Neuronal stem cell (in vitro differentiated cells): ENCODE data around the gene SLC12A7.

Experiments used
- DNase-seq: peaks from one replicate; pipeline ENCODE4 v3.0.0-alpha.2; 2013; ENCODE audit warnings: low spot score
- H2AFZ ChIP-seq: one replicate; pipeline ENCODE4 v1.6.1; 2013; ENCODE audit warnings: mild to moderate bottlenecking, low read length, inconsistent platforms
- H2AK5ac ChIP-seq: 2 replicates; pipeline ENCODE4 v1.6.1; 2013; ENCODE audit warnings: low read depth, mild to moderate bottlenecking, inconsistent platforms, low read length, moderate library complexity, mixed read lengths
- H2BK120ac ChIP-seq: 2 replicates; pipeline ENCODE4 v1.6.1; 2013; ENCODE audit warnings: low read depth, mild to moderate bottlenecking, inconsistent platforms, low read length, moderate library complexity, mixed read lengths
- H2BK12ac ChIP-seq: one replicate; pipeline ENCODE4 v1.6.1; 2013; ENCODE audit warnings: low read length, inconsistent platforms
- H2BK15ac ChIP-seq: 2 replicates; pipeline ENCODE4 v1.6.1; 2013; ENCODE audit warnings: mild to moderate bottlenecking, low read length, inconsistent platforms, mixed read lengths
- H2BK5ac ChIP-seq: one replicate; pipeline ENCODE4 v1.6.1; 2013; ENCODE audit warnings: inconsistent platforms, mild to moderate bottlenecking, low read length, moderate library complexity
- H3K14ac ChIP-seq: one replicate; pipeline ENCODE4 v1.6.1; 2013; ENCODE audit warnings: low read length, inconsistent platforms
- H3K18ac ChIP-seq: 2 replicates; pipeline ENCODE4 v1.6.1; 2013; ENCODE audit warnings: low read length, inconsistent platforms
- H3K23ac ChIP-seq: 2 replicates; pipeline ENCODE4 v1.6.1; 2013; ENCODE audit warnings: low read depth, mild to moderate bottlenecking, mixed read lengths, low read length, inconsistent platforms; ENCODE audit not compliant: poor library complexity
- H3K27ac ChIP-seq: replicated peaks from 3 replicates; pipeline ENCODE4 v1.5.1; 2013; ENCODE audit warnings: low read length, inconsistent platforms
- H3K27me3 ChIP-seq, 3 experiments: 2 replicates each; pipeline ENCODE4 v1.6.1; 2013; ENCODE audit warnings: low read length in 3 of 3, mild to moderate bottlenecking in 2 of 3, inconsistent platforms in 1 of 3, low read depth in 1 of 3, mixed read lengths in 1 of 3, moderate library complexity in 1 of 3; ENCODE audit not compliant: control insufficient read depth in 3 of 3, insufficient read depth in 3 of 3
- H3K36me3 ChIP-seq, 2 donors: replicated peaks in 1 of 2; 2 replicates each; pipeline ENCODE4 v1.6.1; 2013; ENCODE audit warnings: low read length in 2 of 2; ENCODE audit not compliant: control insufficient read depth in 2 of 2, insufficient read depth in 2 of 2
- H3K4ac ChIP-seq: 2 replicates; pipeline ENCODE4 v1.6.1; 2013; ENCODE audit warnings: inconsistent platforms, mild to moderate bottlenecking, low read length, moderate library complexity
- H3K4me1 ChIP-seq, 2 donors: 1 replicate in 1 of 2; 2 replicates in 1 of 2; pipeline ENCODE4 v1.6.1; 2013; ENCODE audit warnings: low read length in 2 of 2, low read depth in 1 of 2; ENCODE audit not compliant: control insufficient read depth in 2 of 2, insufficient read depth in 1 of 2
- H3K4me2 ChIP-seq: one replicate; pipeline ENCODE4 v1.6.1; 2013; ENCODE audit warnings: mild to moderate bottlenecking, low read length, inconsistent platforms; ENCODE audit not compliant: insufficient read depth, poor library complexity, severe bottlenecking
- H3K4me3 ChIP-seq, 2 donors: 2 replicates each; pipeline ENCODE4 v1.5.1; 2013; ENCODE audit warnings: low read length in 2 of 2, mild to moderate bottlenecking in 2 of 2, inconsistent platforms in 1 of 2, moderate library complexity in 1 of 2
- H3K79me1 ChIP-seq: one replicate; pipeline ENCODE4 v1.6.1; 2013; ENCODE audit warnings: low read depth, mild to moderate bottlenecking, inconsistent platforms, low read length, moderate library complexity
- H3K9ac ChIP-seq: one replicate; pipeline ENCODE4 v1.6.1; 2013; ENCODE audit warnings: mild to moderate bottlenecking, low read depth, low read length, inconsistent platforms; ENCODE audit not compliant: poor library complexity
- H3K9me3 ChIP-seq, 2 donors: replicated peaks in 1 of 2; 2 replicates each; pipeline versions ENCODE3 to v1.6.1; 2013; ENCODE audit warnings: low read length in 2 of 2, mild to moderate bottlenecking in 2 of 2, inconsistent platforms in 1 of 2, low read depth in 1 of 2, mixed read lengths in 1 of 2, moderate library complexity in 1 of 2; ENCODE audit not compliant: control insufficient read depth in 2 of 2, insufficient read depth in 1 of 2
- H4K8ac ChIP-seq: one replicate; pipeline ENCODE4 v1.6.1; 2013; ENCODE audit warnings: low read depth, mild to moderate bottlenecking, inconsistent platforms, low read length, moderate library complexity
- H4K91ac ChIP-seq: one replicate; pipeline ENCODE4 v1.6.1; 2013; ENCODE audit warnings: low read length, low read depth, mild to moderate bottlenecking, inconsistent platforms; ENCODE audit not compliant: poor library complexity
- WGBS, 2 donors: extraction: QIAGEN DNeasy Blood & Tissue Kit; methylation state at CpG; one replicate each; pipeline ENCODE4 v1.1.7; 2013; ENCODE audit warnings: missing lambda C conversion rate in 2 of 2, mixed read lengths in 1 of 2; ENCODE audit not compliant: insufficient read length in 2 of 2, insufficient replicate concordance in 1 of 2; ENCODE audit errors: extremely low coverage in 2 of 2; 5-methylcytosine and 5-hydroxymethylcytosine counted together

SLC12A7 gene

DNA sequence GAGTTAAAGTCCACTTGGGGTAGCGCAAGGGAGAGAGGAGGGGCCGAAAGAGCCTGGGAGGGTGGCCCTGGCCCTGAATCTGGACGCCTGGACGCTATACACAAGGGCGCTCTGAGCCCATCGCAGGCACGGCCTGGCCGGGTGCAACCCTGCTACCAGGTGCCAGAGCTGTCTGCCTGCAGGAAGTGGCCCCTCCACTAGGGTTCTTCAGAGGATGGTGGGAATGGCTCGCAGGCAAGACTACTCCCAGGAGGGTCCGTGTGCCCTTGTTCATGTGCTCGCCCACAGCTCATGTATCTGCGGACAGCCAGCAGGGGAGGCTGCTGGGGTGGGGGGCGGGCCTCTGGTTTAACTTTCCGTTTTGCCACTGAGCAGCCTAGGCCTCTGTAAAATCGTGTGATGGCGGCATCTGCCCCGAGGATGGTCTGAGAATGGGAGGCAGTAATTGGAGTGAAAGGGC is 104.6 kb downstream of the SLC12A7 start:
- Histone ChIP-seq H3K27ac (no peak overlapping the region), H3K18ac (peak overlapping the region; percentile 94), H3K4me1 (peaks cover 6 to 18% of the 10 kb centered on the region in 2 donors), H3K27me3 (peaks cover 8 to 63% (median 63%) of the 10 kb centered on the region in 3 experiments), H4K91ac (no peak overlapping the region), H3K4ac (no peak overlapping the region), H3K36me3 (no peaks in the 10 kb centered on the region), H2BK12ac (peak overlapping the region; percentile 31), H2BK15ac (peak overlapping the region; percentile 88), H2BK120ac (no peak overlapping the region), H3K23ac (peak overlapping the region; percentile 63), H2BK5ac (peak overlapping the region; percentile 76), H3K14ac (peak overlapping the region; percentile 63), H3K4me3 (no peak overlapping the region), H2AK5ac (peak overlapping the region; percentile 90), H4K8ac (no peak overlapping the region), H3K9ac (no peak overlapping the region), H2AFZ (no peak overlapping the region), H3K79me1 (peaks cover 3% of the 10 kb centered on the region), H3K4me2 (no peak overlapping the region), H3K9me3 (no peaks in the 10 kb centered on the region)
- DNase-seq: no peak
- WGBS, 2 donors: no CpG with 5 or more reads among the region's 17 CpGs

- no peak overlapping the region for H4K8ac ChIP-seq
- no peak overlapping the region for H3K9ac ChIP-seq
- H3K23ac ChIP-seq: no peak overlapping the region
- H2BK15ac ChIP-seq: peak overlapping the region; percentile 88
- no peak for DNase-seq
- H2AFZ ChIP-seq: no peak overlapping the region
- no peak overlapping the region for H2BK5ac ChIP-seq
- H3K36me3 ChIP-seq: no peaks in the 10 kb centered on the region
- no peak overlapping the region for H3K4me2 ChIP-seq
- H3K4me1 ChIP-seq: peaks cover 6 to 18% of the 10 kb centered on the region in 2 donors
- no peaks in the 10 kb centered on the region for H3K79me1 ChIP-seq
- no peak overlapping the region for H3K4me3 ChIP-seq
- H2BK12ac ChIP-seq: no peak overlapping the region
- no peak overlapping the region for H3K27ac ChIP-seq
- H2BK120ac ChIP-seq: no peak overlapping the region
- H3K18ac ChIP-seq: no peak overlapping the region
- H3K27me3 ChIP-seq: peaks cover 8 to 65% (median 63%) of the 10 kb centered on the region in 3 experiments
- peak overlapping the region; percentile 4 for H2AK5ac ChIP-seq
- no peak overlapping the region for H3K4ac ChIP-seq
- H3K9me3 ChIP-seq: no peaks in the 10 kb centered on the region
- H4K91ac ChIP-seq: no peak overlapping the region
- no CpG with 5 or more reads among the region's 5 CpGs for WGBS, 2 donors
- H3K14ac ChIP-seq: no peak overlapping the region
Observed at GRCh38 chr5:1006656-1007071, 105.2 kb downstream of the SLC12A7 start.

GRCh38 chr5:1005904-1006655 is 105.8 kb downstream of the SLC12A7 start:
- H2BK5ac ChIP-seq: no peak overlapping the region
- H3K4me3 ChIP-seq: no peak overlapping the region
- no CpG with 5 or more reads among the region's 13 CpGs for WGBS, 2 donors
- H3K9me3 ChIP-seq: no peaks in the 10 kb centered on the region
- H3K18ac ChIP-seq: no peak overlapping the region
- H3K27me3 ChIP-seq: peaks cover 8 to 69% (median 63%) of the 10 kb centered on the region in 3 experiments
- no peaks in the 10 kb centered on the region for H3K36me3 ChIP-seq
- H4K8ac ChIP-seq: no peak overlapping the region
- H4K91ac ChIP-seq: no peak overlapping the region
- DNase-seq: no peak
- H2BK120ac ChIP-seq: no peak overlapping the region
- peak overlapping the region; percentile 28 for H2BK15ac ChIP-seq
- no peak overlapping the region for H3K27ac ChIP-seq
- H3K4ac ChIP-seq: no peak overlapping the region
- no peak overlapping the region for H3K9ac ChIP-seq
- no peak overlapping the region for H3K4me2 ChIP-seq
- peak overlapping the region; percentile 94 for H3K23ac ChIP-seq
- H3K14ac ChIP-seq: no peak overlapping the region
- H3K4me1 ChIP-seq: peaks cover 6 to 18% of the 10 kb centered on the region in 2 donors
- no peaks in the 10 kb centered on the region for H3K79me1 ChIP-seq
- no peak overlapping the region for H2BK12ac ChIP-seq
- H2AK5ac ChIP-seq: peak overlapping the region; percentile 97
- H2AFZ ChIP-seq: no peak overlapping the region

GRCh38 chr5:1005249-1005851 is 106.5 kb downstream of the SLC12A7 start:
- peak overlapping the region; percentile 60 for H3K9ac ChIP-seq
- H2BK5ac ChIP-seq: no peak overlapping the region
- H3K14ac ChIP-seq: peak overlapping the region; percentile 75
- peaks cover 6 to 16% of the 10 kb centered on the region in 2 donors for H3K4me1 ChIP-seq
- H3K27ac ChIP-seq: no peak overlapping the region
- peak overlapping the region; percentile 61 for H2BK120ac ChIP-seq
- peaks cover 8 to 68% (median 58%) of the 10 kb centered on the region in 3 experiments for H3K27me3 ChIP-seq
- peak overlapping the region; percentile 59 for H2BK12ac ChIP-seq
- WGBS, 2 donors: no CpG with 5 or more reads among the region's 47 CpGs
- H2BK15ac ChIP-seq: peak overlapping the region; percentile 45
- H3K4me2 ChIP-seq: peak overlapping the region; percentile 73
- peak overlapping the region; percentile 97 for H2AK5ac ChIP-seq
- no peak overlapping the region for H4K91ac ChIP-seq
- H3K79me1 ChIP-seq: no peaks in the 10 kb centered on the region
- no peaks in the 10 kb centered on the region for H3K9me3 ChIP-seq
- peak overlapping the region; percentile 80 for H2AFZ ChIP-seq
- H3K4ac ChIP-seq: no peak overlapping the region
- H3K4me3 ChIP-seq: peak overlapping the region; percentile 20 to 73
- DNase-seq: no peak
- H3K36me3 ChIP-seq: no peaks in the 10 kb centered on the region
- peak overlapping the region; percentile 17 for H4K8ac ChIP-seq
- peak overlapping the region; percentile 94 for H3K23ac ChIP-seq
- H3K18ac ChIP-seq: peak overlapping the region; percentile 87
